H9 (cell line): ENCODE results near the gene EPSTI1. TPM values are rescaled to one million over a fixed set of nuclear protein-coding genes. Genes with fewer than 3 reads are reported as not detected.

Experiments used
- DNase-seq: peaks from one replicate; pipeline ENCODE4 v3.0.0-alpha.2; 2017
- H2AFZ ChIP-seq: one replicate; pipeline ENCODE4 v1.6.1; 2013; ENCODE audit warnings: mild to moderate bottlenecking, low read length, control low read depth, moderate library complexity
- H2AK5ac ChIP-seq: 2 replicates; pipeline ENCODE4 v1.6.1; 2013; ENCODE audit warnings: low read length, control low read depth, mixed read lengths; ENCODE audit not compliant: insufficient read length
- H2BK120ac ChIP-seq: one replicate; pipeline ENCODE4 v1.6.1; 2013; ENCODE audit warnings: low read depth, mild to moderate bottlenecking, low read length, control low read depth, inconsistent platforms; ENCODE audit not compliant: poor library complexity, severe bottlenecking
- H2BK12ac ChIP-seq: 2 replicates; pipeline ENCODE4 v1.6.1; 2013; ENCODE audit warnings: low read length, control low read depth, mixed read lengths, low read depth; ENCODE audit not compliant: insufficient read length
- H2BK15ac ChIP-seq: 2 replicates; pipeline ENCODE4 v1.6.1; 2013; ENCODE audit warnings: low read depth, low read length, control low read depth
- H2BK20ac ChIP-seq: one replicate; pipeline ENCODE4 v1.6.1; 2013; ENCODE audit warnings: low read depth, mild to moderate bottlenecking, low read length, control low read depth, inconsistent platforms; ENCODE audit not compliant: poor library complexity, severe bottlenecking
- H2BK5ac ChIP-seq: 2 replicates; pipeline ENCODE4 v1.6.1; 2013; ENCODE audit warnings: low read length, control low read depth, mixed read lengths; ENCODE audit not compliant: insufficient read length
- H3K14ac ChIP-seq: 2 replicates; pipeline ENCODE4 v1.6.1; 2013; ENCODE audit warnings: low read length, control low read depth; ENCODE audit not compliant: insufficient read depth
- H3K18ac ChIP-seq: 2 replicates; pipeline ENCODE4 v1.6.1; 2013; ENCODE audit warnings: low read depth, mild to moderate bottlenecking, mixed read lengths, low read length, control low read depth; ENCODE audit not compliant: insufficient read length
- H3K23ac ChIP-seq: 2 replicates; pipeline ENCODE4 v1.6.1; 2013; ENCODE audit warnings: low read length, control low read depth, mixed read lengths, low read depth; ENCODE audit not compliant: insufficient read length
- H3K23me2 ChIP-seq: 2 replicates; pipeline ENCODE4 v1.6.1; 2013; ENCODE audit warnings: low read depth, mild to moderate bottlenecking, mixed read lengths, low read length, control low read depth; ENCODE audit not compliant: insufficient read length, poor library complexity, severe bottlenecking
- H3K27ac ChIP-seq: 2 replicates; pipeline ENCODE4 v1.5.1; 2013; ENCODE audit warnings: low read length, control low read depth, mixed read lengths, low read depth; ENCODE audit not compliant: insufficient read length
- H3K27me3 ChIP-seq: 2 replicates; pipeline ENCODE4 v1.6.1; 2013; ENCODE audit warnings: low read length, control low read depth, inconsistent platforms; ENCODE audit not compliant: insufficient read depth
- H3K4ac ChIP-seq: 2 replicates; pipeline ENCODE4 v1.6.1; 2013; ENCODE audit warnings: low read depth, mild to moderate bottlenecking, control low read depth, inconsistent platforms, low read length, moderate library complexity
- H3K4me1 ChIP-seq: 2 replicates; pipeline ENCODE4 v1.6.1; 2013; ENCODE audit warnings: low read length, control low read depth, inconsistent platforms; ENCODE audit not compliant: insufficient read depth
- H3K4me2 ChIP-seq: 2 replicates; pipeline ENCODE4 v1.6.1; 2013; ENCODE audit warnings: low read length, control low read depth, mixed read lengths; ENCODE audit not compliant: insufficient read length, insufficient read depth
- H3K56ac ChIP-seq: 2 replicates; pipeline ENCODE4 v1.6.1; 2013; ENCODE audit warnings: low read depth, mild to moderate bottlenecking, mixed read lengths, low read length, control low read depth; ENCODE audit not compliant: insufficient read length
- H3K79me1 ChIP-seq: 2 replicates; pipeline ENCODE4 v1.6.1; 2013; ENCODE audit warnings: low read depth, mild to moderate bottlenecking, moderate library complexity, low read length, control low read depth, inconsistent platforms; ENCODE audit not compliant: insufficient read depth, poor library complexity, severe bottlenecking
- H3K79me2 ChIP-seq: 2 replicates; pipeline ENCODE4 v1.6.1; 2013; ENCODE audit warnings: low read length, control low read depth, inconsistent platforms; ENCODE audit not compliant: insufficient read depth
- H3K9ac ChIP-seq: 2 replicates; pipeline ENCODE4 v1.6.1; 2013; ENCODE audit warnings: low read length, control low read depth, mixed read lengths; ENCODE audit not compliant: insufficient read length; ENCODE audit errors: extremely low read depth
- H3K9me3 ChIP-seq: one replicate; pipeline ENCODE4 v1.6.1; 2013; ENCODE audit warnings: low read depth, low read length, inconsistent platforms; ENCODE audit not compliant: control insufficient read depth
- H3T11ph ChIP-seq: one replicate; pipeline ENCODE4 v1.6.1; 2013; ENCODE audit warnings: mild to moderate bottlenecking, low read length, control low read depth, inconsistent platforms
- H4K20me1 ChIP-seq: one replicate; pipeline ENCODE4 v1.6.1; 2013; ENCODE audit not compliant: control insufficient read depth, insufficient read length, insufficient read depth
- H4K5ac ChIP-seq: 2 replicates; pipeline ENCODE4 v1.6.1; 2013; ENCODE audit warnings: low read depth, mild to moderate bottlenecking, mixed read lengths, low read length, control low read depth; ENCODE audit not compliant: insufficient read length
- H4K8ac ChIP-seq: replicated peaks from 2 replicates; pipeline ENCODE4 v1.6.1; 2013; ENCODE audit warnings: low read length, control low read depth, mixed read lengths, low read depth; ENCODE audit not compliant: insufficient read length
- H4K91ac ChIP-seq: 2 replicates; pipeline ENCODE4 v1.6.1; 2013; ENCODE audit warnings: low read depth, mild to moderate bottlenecking, moderate library complexity, mixed read lengths, low read length, control low read depth; ENCODE audit not compliant: insufficient read length
- H3K27ac Mint-ChIP-seq, 3 experiments: 2 replicates in 2 of 3; 3 replicates in 1 of 3; pipeline ENCODE4 v1.8.0; 2020 to 2021; ENCODE audit warnings: mixed read lengths in 3 of 3, mild to moderate bottlenecking in 1 of 3, moderate library complexity in 1 of 3
- H3K27me3 Mint-ChIP-seq: 2 replicates; pipeline ENCODE4 v1.8.0; 2021; ENCODE audit warnings: low read depth, mild to moderate bottlenecking, moderate library complexity, mixed read lengths
- H3K36me3 Mint-ChIP-seq, 3 experiments: 2 replicates in 2 of 3; 3 replicates in 1 of 3; pipeline ENCODE4 v1.8.0; 2020 to 2021; ENCODE audit warnings: low read depth in 3 of 3, mixed read lengths in 3 of 3; ENCODE audit not compliant: insufficient read depth in 1 of 3
- H3K4me1 Mint-ChIP-seq, 2 experiments: 2 replicates each; pipeline ENCODE4 v1.8.0; 2020; ENCODE audit warnings: mixed read lengths in 2 of 2
- H3K4me3 Mint-ChIP-seq, 2 experiments: 2 replicates in 1 of 2; 3 replicates in 1 of 2; pipeline ENCODE4 v1.8.0; 2020 to 2021; ENCODE audit warnings: mild to moderate bottlenecking in 2 of 2, mixed read lengths in 2 of 2, moderate library complexity in 1 of 2
- H3K9me3 Mint-ChIP-seq, 2 experiments: 2 replicates in 1 of 2; 3 replicates in 1 of 2; pipeline ENCODE4 v1.8.0; 2020; ENCODE audit warnings: mild to moderate bottlenecking in 2 of 2, mixed read lengths in 2 of 2, moderate library complexity in 1 of 2
- WGBS: extraction: QIAGEN DNeasy Blood & Tissue Kit; methylation state at CpG from one replicate; pipeline ENCODE4 v1.1.7; 2013; ENCODE audit warnings: missing lambda C conversion rate, low lambda C conversion rate, mixed read lengths; ENCODE audit not compliant: insufficient read length; ENCODE audit errors: extremely low coverage; 5-methylcytosine and 5-hydroxymethylcytosine counted together
- total RNA-seq: library from RNA; stranded (reverse); gene quantifications from 2 replicates; pipeline ENCODE4 v1.2.1, GENCODE V29; 2021
- TF ChIP-seq, protein P1 (sequence below): fragments of 200-600 bp; sonication (generic); conservative IDR thresholded peaks from 3 replicates; pipeline ENCODE4 v1.8.0; 2021; ENCODE audit warnings: antibody characterized with exemption, mild to moderate bottlenecking

The EPSTI1 gene
- total RNA-seq, 1 experiment from 2014 or later: 0.70 TPM

GRCh38 chr13:42957881-42958280 lies 34.2 kb downstream of the EPSTI1 start:
- peaks cover 6 to 10% of the 10 kb centered on the region in 2 experiments for H3K4me1 Mint-ChIP-seq
- Histone ChIP-seq H3K4ac (no peak overlapping the region), H3T11ph (no peak overlapping the region), H3K56ac (no peak overlapping the region), H4K91ac (no peak overlapping the region), H2BK5ac (no peak overlapping the region), H2BK20ac (no peak overlapping the region), H3K27ac (no peak overlapping the region), H3K14ac (no peak overlapping the region), H3K23me2 (no peaks in the 10 kb centered on the region), H3K9me3 (no peaks in the 10 kb centered on the region), H3K79me1 (no peaks in the 10 kb centered on the region), H2BK120ac (no peak overlapping the region), H3K18ac (no peak overlapping the region), H2AK5ac (no peak overlapping the region), H3K9ac (no peak overlapping the region), H3K27me3 (no peaks in the 10 kb centered on the region), H2BK12ac (no peak overlapping the region), H3K4me2 (no peak overlapping the region), H4K20me1 (no peaks in the 10 kb centered on the region), H3K23ac (no peak overlapping the region), H2AFZ (no peak overlapping the region), H4K5ac (no peak overlapping the region), H2BK15ac (no peak overlapping the region), H3K79me2 (no peaks in the 10 kb centered on the region), H3K4me1 (peaks cover 3% of the 10 kb centered on the region; the same call in 1 of the 2 replicates), H4K8ac (no peak overlapping the region)
- H3K27ac Mint-ChIP-seq: no peak overlapping the region
- no CpG with 5 or more reads among the region's 2 CpGs for WGBS
- DNase-seq: no peak
- H3K36me3 Mint-ChIP-seq: no peaks in the 10 kb centered on the region; a peak in 1 of 7 replicates
- no peak overlapping the region for H3K4me3 Mint-ChIP-seq
- TF ChIP-seq, protein P1, sequence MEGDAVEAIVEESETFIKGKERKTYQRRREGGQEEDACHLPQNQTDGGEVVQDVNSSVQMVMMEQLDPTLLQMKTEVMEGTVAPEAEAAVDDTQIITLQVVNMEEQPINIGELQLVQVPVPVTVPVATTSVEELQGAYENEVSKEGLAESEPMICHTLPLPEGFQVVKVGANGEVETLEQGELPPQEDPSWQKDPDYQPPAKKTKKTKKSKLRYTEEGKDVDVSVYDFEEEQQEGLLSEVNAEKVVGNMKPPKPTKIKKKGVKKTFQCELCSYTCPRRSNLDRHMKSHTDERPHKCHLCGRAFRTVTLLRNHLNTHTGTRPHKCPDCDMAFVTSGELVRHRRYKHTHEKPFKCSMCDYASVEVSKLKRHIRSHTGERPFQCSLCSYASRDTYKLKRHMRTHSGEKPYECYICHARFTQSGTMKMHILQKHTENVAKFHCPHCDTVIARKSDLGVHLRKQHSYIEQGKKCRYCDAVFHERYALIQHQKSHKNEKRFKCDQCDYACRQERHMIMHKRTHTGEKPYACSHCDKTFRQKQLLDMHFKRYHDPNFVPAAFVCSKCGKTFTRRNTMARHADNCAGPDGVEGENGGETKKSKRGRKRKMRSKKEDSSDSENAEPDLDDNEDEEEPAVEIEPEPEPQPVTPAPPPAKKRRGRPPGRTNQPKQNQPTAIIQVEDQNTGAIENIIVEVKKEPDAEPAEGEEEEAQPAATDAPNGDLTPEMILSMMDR: no peak
- H3K27me3 Mint-ChIP-seq: no peaks in the 10 kb centered on the region; the same call in 1 of the 2 replicates
- no peaks in the 10 kb centered on the region; a peak in 2 of 5 replicates for H3K9me3 Mint-ChIP-seq
